ENCODE data around the gene CRIM1.

Gene CRIM1

GRCh38 chr2:36564377-36564930, 208.9 kb downstream of the CRIM1 start:
- no peak for DNase-seq

- no peak for DNase-seq
Measured at GRCh38 chr2:36565712-36566111, 210.1 kb downstream of the CRIM1 start.

- DNase-seq, result no peak
Measured at GRCh38 chr2:36566887-36567286, 211.3 kb downstream of the CRIM1 start.

GRCh38 chr2:36567711-36568408, 212.3 kb downstream of the CRIM1 start:
- DNase-seq, result no peak

GRCh38 chr2:36568516-36569246, 213.1 kb downstream of the CRIM1 start:
- no peak for DNase-seq

- no peak for DNase-seq
Measured at GRCh38 chr2:36569267-36569856, 213.8 kb downstream of the CRIM1 start.

- DNase-seq, result no peak
Measured at GRCh38 chr2:36570416-36570815, 214.8 kb downstream of the CRIM1 start.

DNA sequence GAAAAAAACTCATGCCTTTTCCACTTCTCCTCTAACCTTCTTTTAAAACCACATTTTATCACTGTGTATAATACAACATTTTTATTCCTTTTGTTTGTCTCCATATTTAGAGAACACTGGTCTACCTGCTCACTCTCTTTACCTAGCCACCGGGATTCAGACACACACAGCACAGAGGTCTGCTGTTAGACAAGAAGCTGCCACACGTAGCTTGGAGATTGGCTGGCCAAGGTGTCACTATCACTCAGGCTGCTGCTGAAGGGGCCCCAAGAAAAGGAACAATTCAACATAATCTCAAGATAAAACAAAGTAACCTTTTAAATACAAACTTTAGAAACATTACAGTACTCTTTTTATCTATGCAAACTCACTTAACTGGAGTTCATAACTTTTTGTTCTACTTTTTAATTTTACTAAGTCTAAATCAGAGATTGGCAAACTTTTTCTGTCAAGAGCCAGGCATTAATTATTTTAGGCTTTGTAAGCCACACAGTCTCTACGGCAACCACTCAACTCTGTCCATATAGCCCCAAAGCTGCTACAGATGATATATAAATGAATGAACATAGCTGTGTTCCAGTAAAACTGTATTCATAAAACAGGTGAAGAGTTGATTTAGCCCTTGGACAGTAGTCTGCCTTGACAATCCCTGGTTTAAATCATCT, 216.6 kb downstream of the CRIM1 start:
- no peak for DNase-seq

- no peak for DNase-seq
Measured at GRCh38 chr2:36572719-36573059, 217.1 kb downstream of the CRIM1 start.

GRCh38 chr2:36573165-36573564, 217.6 kb downstream of the CRIM1 start:
- DNase-seq, result no peak

DNA sequence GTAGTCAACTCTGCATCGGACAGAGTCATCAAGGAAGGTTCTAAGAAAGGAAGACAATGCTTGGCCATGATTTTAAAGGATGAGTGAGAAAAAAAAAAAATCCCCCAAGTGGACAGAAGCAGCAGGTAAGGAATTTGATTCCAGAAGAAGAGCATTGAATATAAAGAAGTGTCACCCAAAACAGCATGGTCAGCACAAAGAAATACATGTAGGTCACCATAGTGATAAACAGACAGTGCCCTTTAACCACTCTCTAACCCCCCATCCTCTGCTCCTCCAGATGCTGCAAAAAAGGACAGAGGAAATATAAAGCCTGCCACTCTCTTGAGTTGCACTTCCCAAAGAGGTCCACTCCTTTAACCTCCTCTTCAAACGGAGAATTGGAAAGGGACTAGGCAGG, 219.0 kb downstream of the CRIM1 start:
- DNase-seq, result no peak

DNA sequence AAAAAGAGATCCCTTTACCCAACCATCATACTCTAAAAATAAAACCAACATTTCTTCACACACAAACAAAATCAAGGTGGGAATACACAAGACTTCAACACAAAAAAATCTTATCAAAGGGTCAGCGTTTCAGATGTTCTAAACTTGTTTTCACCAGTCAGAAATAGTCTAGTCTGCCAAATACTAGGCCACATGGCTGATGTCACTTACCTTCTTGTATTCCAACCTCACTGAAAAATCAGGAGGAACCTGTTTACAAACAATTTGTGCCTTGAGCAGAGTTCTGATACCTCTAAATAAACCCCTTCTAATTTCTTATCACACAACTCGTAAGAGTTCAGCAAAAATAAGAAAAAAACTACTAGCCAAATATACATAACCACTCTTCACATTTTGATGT, 222.3 kb downstream of the CRIM1 start:
- no peak for DNase-seq

- DNase-seq, result no peak
Measured at GRCh38 chr2:36578343-36579296, 223.0 kb downstream of the CRIM1 start.

DNA sequence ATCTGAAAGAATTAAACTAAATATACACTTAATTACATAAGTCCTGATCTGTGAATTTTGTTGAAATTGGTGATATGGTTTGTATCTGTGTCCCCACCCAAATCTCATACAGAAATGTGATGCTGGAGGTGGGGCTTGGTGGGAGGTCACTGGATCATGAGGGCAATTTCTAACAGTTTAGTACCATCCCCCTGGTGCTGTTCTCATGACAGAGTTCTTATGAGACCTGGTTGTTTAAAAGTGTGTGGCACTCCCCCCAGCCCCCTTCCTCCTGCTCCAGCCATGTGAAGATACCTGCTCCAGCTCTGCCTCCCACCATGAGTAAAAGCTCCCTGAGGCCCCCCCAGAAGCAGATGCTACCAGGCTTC, 223.7 kb downstream of the CRIM1 start:
- no peak for DNase-seq

DNA sequence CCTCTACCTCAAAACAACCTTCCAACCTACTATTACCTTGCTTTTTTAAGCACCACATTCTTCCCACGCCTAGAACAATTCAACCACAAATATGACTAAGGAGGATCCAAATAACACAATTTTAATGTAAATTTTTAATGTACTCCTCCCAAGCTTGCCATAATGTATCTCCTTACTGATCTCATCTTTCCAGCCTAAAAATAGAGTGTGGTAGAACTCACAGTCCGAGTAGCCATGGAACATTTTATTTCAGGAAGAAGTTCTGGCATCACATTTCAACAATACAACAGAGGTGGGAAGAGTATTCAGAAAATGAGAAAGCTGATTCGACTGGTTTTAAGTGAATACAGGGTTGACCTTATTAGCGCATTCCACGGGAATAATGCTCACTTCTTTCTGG, 227.0 kb downstream of the CRIM1 start:
- no peak for DNase-seq

GRCh38 chr2:36582951-36583350, 227.4 kb downstream of the CRIM1 start:
- DNase-seq, result no peak

GRCh38 chr2:36584148-36584794, 228.7 kb downstream of the CRIM1 start:
- no peak for DNase-seq

GRCh38 chr2:36586672-36587071, 231.1 kb downstream of the CRIM1 start:
- DNase-seq, result no peak

DNA sequence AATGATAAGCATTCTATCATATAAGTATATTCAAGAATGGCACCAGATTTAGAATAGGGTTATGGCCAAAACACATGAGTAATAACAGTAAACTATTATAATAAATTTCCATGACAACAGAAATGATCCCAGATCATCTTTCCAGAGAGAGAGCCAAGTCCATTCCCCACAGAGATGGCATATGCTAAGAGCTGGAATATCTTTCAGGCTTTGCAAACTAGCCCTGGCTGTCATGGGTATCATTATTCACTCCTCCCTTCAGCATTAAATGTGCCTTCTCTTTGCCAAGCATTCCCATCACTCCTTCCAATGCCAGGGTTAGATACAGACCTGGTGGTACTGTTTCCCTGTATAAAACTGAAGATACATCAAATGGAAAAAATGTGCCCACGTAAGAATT, 231.5 kb downstream of the CRIM1 start:
- no peak for DNase-seq

DNA sequence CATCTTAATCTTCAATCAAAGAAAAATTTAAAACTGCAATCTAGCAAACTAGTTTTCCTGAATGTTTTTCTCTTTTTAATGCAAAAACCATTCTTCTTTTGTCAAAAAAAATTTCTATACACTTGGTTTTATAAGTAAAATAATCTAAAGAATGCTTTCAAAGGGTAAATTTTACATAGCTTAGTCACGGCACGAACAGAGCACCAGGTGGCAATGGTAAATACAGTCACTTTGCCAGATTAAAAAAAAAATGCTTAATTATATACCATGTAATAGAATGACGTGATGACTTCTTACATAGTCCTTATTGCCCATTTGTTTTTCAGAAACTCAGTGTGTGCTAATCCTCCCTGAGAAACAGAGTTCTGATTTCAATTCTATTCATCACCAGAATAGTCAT, 232.0 kb downstream of the CRIM1 start:
- DNase-seq, result no peak

DNA sequence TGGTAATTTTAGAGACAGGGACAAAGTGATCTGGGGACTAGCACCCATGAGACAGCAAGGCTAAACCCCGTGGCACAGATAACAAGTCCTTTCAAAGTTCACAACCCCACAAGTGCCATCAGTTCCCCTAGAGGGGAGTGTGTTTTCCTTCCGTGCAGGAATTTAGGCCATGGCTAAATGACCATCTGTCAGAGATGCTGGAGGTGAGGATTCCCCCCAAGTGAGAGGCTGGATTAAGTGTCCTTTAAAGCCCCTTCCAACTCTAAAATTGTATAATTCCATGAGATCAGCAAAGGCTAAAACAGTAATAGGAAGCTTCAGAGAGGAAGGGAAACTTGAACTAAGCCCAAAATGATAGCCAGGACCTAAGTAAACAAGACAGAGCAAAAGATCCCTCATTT, 233.7 kb downstream of the CRIM1 start:
- no peak for DNase-seq

DNA sequence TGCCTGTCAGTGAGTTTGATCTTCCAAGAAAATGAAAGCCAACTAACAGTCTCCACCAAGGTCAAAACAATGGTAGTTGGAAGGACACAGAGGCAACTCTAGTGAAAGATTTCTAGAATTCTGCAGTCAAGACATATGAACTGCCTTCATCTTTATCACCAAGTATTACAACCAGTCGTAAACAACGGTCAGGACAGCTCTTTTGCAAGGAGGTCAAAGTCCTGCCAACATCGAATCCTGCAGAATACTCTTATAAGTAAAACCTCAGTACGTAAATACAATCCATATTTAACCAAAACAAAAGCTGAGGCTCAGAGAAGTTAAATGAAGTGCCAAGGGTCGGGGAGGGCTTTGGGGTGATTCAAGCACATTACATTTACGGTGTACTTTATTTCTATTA, 239.3 kb downstream of the CRIM1 start:
- DNase-seq, result no peak

Data from NCI-H187 (cell line).